GM23338 (cell line): ENCODE data around the gene NPHP1.

Experiments used
- CTCF ChIP-seq, 2 experiments: fragments of 200-600 bp in 1 of 2; sonication (generic) in 1 of 2; conservative IDR thresholded peaks; 2 replicates each; pipeline versions ENCODE4 v1.5.1 to v1.6.1; 2016 to 2017; ENCODE audit warnings: antibody characterized with exemption in 2 of 2, low read depth in 2 of 2, mild to moderate bottlenecking in 2 of 2, moderate library complexity in 1 of 2
- EZH2 ChIP-seq: fragments of 200-600 bp; sonication (generic); IDR thresholded peaks from one replicate; pipeline ENCODE4 v1.8.0; 2017; ENCODE audit warnings: antibody characterized with exemption, mild to moderate bottlenecking, low read depth; ENCODE audit not compliant: unreplicated experiment
- EZH2phosphoT487 ChIP-seq: fragments of 200-600 bp; sonication (generic); IDR thresholded peaks from one replicate; pipeline ENCODE4 v1.8.1; 2018; ENCODE audit warnings: antibody characterized with exemption; ENCODE audit not compliant: unreplicated experiment
- JUNB ChIP-seq: IDR thresholded peaks from one replicate; pipeline ENCODE4 v1.6.1; 2016; ENCODE audit warnings: antibody characterized with exemption; ENCODE audit not compliant: unreplicated experiment
- POLR2AphosphoS5 ChIP-seq: IDR thresholded peaks from 2 replicates; pipeline ENCODE4 v1.6.1; 2016; ENCODE audit warnings: antibody characterized with exemption, low read depth
- REST ChIP-seq: IDR thresholded peaks from one replicate; pipeline ENCODE4 v1.6.1; 2018; ENCODE audit warnings: antibody characterized with exemption; ENCODE audit not compliant: unreplicated experiment

- TF ChIP-seq CTCF (conservative IDR thresholded peaks at IDR 0.05; ENCODE audit: low read depth in 2 of 2) (no peak), JUNB (no peak), EZH2 (no peak), EZH2phosphoT487 (no peak), POLR2AphosphoS5 (no peak), REST (no peak)
Observed at GRCh38 chr2:110121052-110121334, 83.8 kb downstream of the NPHP1 start.
